GM23338 (cell line): ENCODE data around the gene MESD. TPM values are rescaled to one million over a fixed set of nuclear protein-coding genes. Genes with fewer than 3 reads are reported as not detected.

Experiments
- ATAC-seq: fragments of 200-7000 bp; cut with Tn5 transposase; 3 replicates; pipeline ENCODE4 v1.9.1; 2020
- DNase-seq: peaks from one replicate; pipeline ENCODE4 v3.0.0-alpha.2; 2015; ENCODE audit warnings: low spot score
- H2AFZ ChIP-seq: fragments of 200-600 bp; sonication (generic); 2 replicates; pipeline ENCODE4 v1.8.0; 2016; ENCODE audit warnings: antibody characterized with exemption, mild to moderate bottlenecking, moderate library complexity
- H3F3A ChIP-seq: fragments of 200-600 bp; sonication (generic); replicated peaks from 2 replicates; pipeline ENCODE4 v1.8.0; 2017; ENCODE audit warnings: antibody characterized with exemption, mixed run types, low read depth
- H3K27ac ChIP-seq: fragments of 200-600 bp; sonication (generic); 2 replicates; pipeline ENCODE4 v1.6.1; 2016; ENCODE audit warnings: low read depth
- H3K27me3 ChIP-seq: fragments of 200-600 bp; sonication (generic); 2 replicates; pipeline ENCODE4 v1.8.0; 2016; ENCODE audit warnings: mild to moderate bottlenecking, mixed run types, moderate library complexity; ENCODE audit not compliant: insufficient read depth
- H3K36me3 ChIP-seq: fragments of 200-600 bp; sonication (generic); 2 replicates; pipeline ENCODE4 v1.8.0; 2016; ENCODE audit warnings: mild to moderate bottlenecking; ENCODE audit not compliant: insufficient read depth
- H3K4me1 ChIP-seq: fragments of 200-600 bp; sonication (generic); 2 replicates; pipeline ENCODE4 v1.8.0; 2016; ENCODE audit warnings: mild to moderate bottlenecking, moderate library complexity; ENCODE audit not compliant: insufficient read depth
- H3K4me2 ChIP-seq: fragments of 200-600 bp; sonication (generic); 2 replicates; pipeline ENCODE4 v1.7.1; 2017; ENCODE audit warnings: mixed run types
- H3K4me3 ChIP-seq: fragments of 200-600 bp; sonication (generic); 2 replicates; pipeline ENCODE4 v1.6.1; 2016; ENCODE audit warnings: mixed run types
- H3K79me2 ChIP-seq: fragments of 200-600 bp; sonication (generic); replicated peaks from 2 replicates; pipeline ENCODE4 v1.8.0; 2017; ENCODE audit warnings: mild to moderate bottlenecking; ENCODE audit not compliant: insufficient read depth
- H3K9me2 ChIP-seq: fragments of 200-600 bp; sonication (generic); 2 replicates; pipeline ENCODE4 v1.8.0; 2017; ENCODE audit not compliant: insufficient read depth
- H4K20me1 ChIP-seq: fragments of 200-600 bp; sonication (generic); replicated peaks from 2 replicates; pipeline ENCODE4 v1.8.0; 2017; ENCODE audit warnings: mild to moderate bottlenecking; ENCODE audit not compliant: insufficient read depth
- H3K27ac Mint-ChIP-seq: 2 replicates; pipeline ENCODE4 v1.8.0; 2020; ENCODE audit warnings: inconsistent platforms, mild to moderate bottlenecking, moderate library complexity, mixed read lengths
- H3K27me3 Mint-ChIP-seq: 3 replicates; pipeline ENCODE4 v1.8.0; 2022; ENCODE audit warnings: low read depth, mild to moderate bottlenecking, moderate library complexity, mixed read lengths, inconsistent platforms; ENCODE audit not compliant: insufficient read depth, poor library complexity
- H3K36me3 Mint-ChIP-seq: 3 replicates; pipeline ENCODE4 v1.8.0; 2021; ENCODE audit warnings: low read depth, mild to moderate bottlenecking, inconsistent platforms, moderate library complexity, mixed read lengths
- H3K4me1 Mint-ChIP-seq: 3 replicates; pipeline ENCODE4 v1.8.0; 2020; ENCODE audit warnings: mild to moderate bottlenecking, inconsistent platforms, mixed read lengths
- H3K4me3 Mint-ChIP-seq: 3 replicates; pipeline ENCODE4 v1.8.0; 2021; ENCODE audit warnings: moderate library complexity, mild to moderate bottlenecking, inconsistent platforms, mixed read lengths
- H3K9me3 Mint-ChIP-seq: 3 replicates; pipeline ENCODE4 v1.8.0; 2020; ENCODE audit warnings: moderate library complexity, mild to moderate bottlenecking, inconsistent platforms, mixed read lengths
- CREB1 ChIP-seq: fragments of 250-450 bp; sonication (Bioruptor Pico); IDR thresholded peaks from 2 replicates; pipeline ENCODE4 v1.5.0; 2020; ENCODE audit warnings: low read depth, mild to moderate bottlenecking, moderate library complexity
- CTCF ChIP-seq, 2 experiments: fragments of 200-600 bp in 1 of 2; sonication (generic) in 1 of 2; conservative IDR thresholded peaks; 2 replicates each; pipeline versions ENCODE4 v1.5.1 to v1.6.1; 2016 to 2017; ENCODE audit warnings: antibody characterized with exemption in 2 of 2, low read depth in 2 of 2, mild to moderate bottlenecking in 2 of 2, moderate library complexity in 1 of 2
- ETS1 ChIP-seq: IDR thresholded peaks from 2 replicates; pipeline ENCODE4 v1.6.1; 2016; ENCODE audit warnings: antibody characterized with exemption
- EZH2 ChIP-seq: fragments of 200-600 bp; sonication (generic); IDR thresholded peaks from one replicate; pipeline ENCODE4 v1.8.0; 2017; ENCODE audit warnings: antibody characterized with exemption, mild to moderate bottlenecking, low read depth; ENCODE audit not compliant: unreplicated experiment
- EZH2phosphoT487 ChIP-seq: fragments of 200-600 bp; sonication (generic); IDR thresholded peaks from one replicate; pipeline ENCODE4 v1.8.1; 2018; ENCODE audit warnings: antibody characterized with exemption; ENCODE audit not compliant: unreplicated experiment
- JUNB ChIP-seq: IDR thresholded peaks from one replicate; pipeline ENCODE4 v1.6.1; 2016; ENCODE audit warnings: antibody characterized with exemption; ENCODE audit not compliant: unreplicated experiment
- NANOG ChIP-seq: IDR thresholded peaks from 2 replicates; pipeline ENCODE4 v1.6.1; 2016; ENCODE audit warnings: antibody characterized with exemption, borderline replicate concordance
- POLR2AphosphoS5 ChIP-seq: IDR thresholded peaks from 2 replicates; pipeline ENCODE4 v1.6.1; 2016; ENCODE audit warnings: antibody characterized with exemption, low read depth
- REST ChIP-seq: IDR thresholded peaks from one replicate; pipeline ENCODE4 v1.6.1; 2018; ENCODE audit warnings: antibody characterized with exemption; ENCODE audit not compliant: unreplicated experiment
- STAT1 ChIP-seq: IDR thresholded peaks from one replicate; pipeline ENCODE4 v1.6.1; 2016; ENCODE audit warnings: antibody characterized with exemption; ENCODE audit not compliant: unreplicated experiment
- ZNF114 ChIP-seq: fragments of 250-450 bp; sonication (Bioruptor Pico); IDR thresholded peaks from 2 replicates; pipeline ENCODE4 v1.5.0; 2020; ENCODE audit warnings: mild to moderate bottlenecking, moderate library complexity
- ZNF331 ChIP-seq: fragments of 250-450 bp; sonication (Bioruptor Pico); IDR thresholded peaks from 2 replicates; pipeline ENCODE4 v1.5.0; 2020; ENCODE audit warnings: low read depth, mild to moderate bottlenecking, moderate library complexity
- ZNF462 ChIP-seq: fragments of 250-450 bp; sonication (Bioruptor Pico); IDR thresholded peaks from 2 replicates; pipeline ENCODE4 v1.5.0; 2020; ENCODE audit warnings: mild to moderate bottlenecking, moderate library complexity
- polyA plus RNA-seq: library from polyadenylated mRNA; unstranded; fragments of >200 nt; fragmentation: Nextera tagmentation; extraction: Ambion mirVana; gene quantifications from 2 replicates; pipeline ENCODE4 v1.2.1, GENCODE V29; 2016
- total RNA-seq: library from RNA; depleted of rRNA; stranded (reverse); fragments of >200 nt; shearing (Covaris generic); gene quantifications from 2 replicates; pipeline ENCODE4 v1.2.3, GENCODE V29; 2014

MESD gene
- total and polyA plus RNA-seq, 2 experiments from 2014 or later, result 25.6 to 52.7 TPM

DNA sequence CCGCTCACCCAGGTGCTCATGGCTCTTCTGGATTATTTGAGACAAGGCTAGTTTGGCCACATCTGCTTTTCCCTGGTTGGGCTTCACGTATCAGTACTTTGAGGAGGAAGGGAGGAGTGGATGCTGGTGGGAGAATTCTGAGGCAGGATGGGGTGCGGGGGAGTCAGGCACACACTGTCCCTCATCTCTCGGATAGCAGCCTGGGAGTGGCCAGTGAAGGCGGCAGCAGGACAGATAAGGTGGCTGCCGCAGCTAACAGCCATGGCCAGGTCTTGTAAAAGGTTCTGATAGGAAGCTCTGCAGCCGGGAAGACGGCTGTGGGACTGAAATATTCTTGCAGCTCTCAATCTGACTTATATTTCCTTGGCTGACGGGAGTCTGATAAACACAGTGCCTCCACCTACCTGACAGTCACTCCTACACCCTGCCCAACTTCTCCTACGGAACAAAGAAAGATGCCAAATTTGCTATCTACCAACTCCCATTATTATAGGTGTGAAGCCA lies 87.3 kb downstream of the MESD start:
- Histone ChIP-seq H3K9me2 (0 out of 2 replicates have a peak, but pooled peaks cover 10% of the 10 kb centered on the region), H3K4me1 (peaks cover 3% of the 10 kb centered on the region; the same call in 1 of the 2 replicates), H3K27ac (no peak overlapping the region), H3K4me2 (no peak overlapping the region), H3F3A (no peaks in the 10 kb centered on the region), H3K36me3 (no peaks in the 10 kb centered on the region), H3K79me2 (no peaks in the 10 kb centered on the region), H4K20me1 (no peaks in the 10 kb centered on the region), H2AFZ (no peak overlapping the region), H3K27me3 (no peaks in the 10 kb centered on the region), H3K4me3 (no peak overlapping the region)
- Mint-ChIP-seq H3K27ac (no peak overlapping the region), H3K36me3 (no peaks in the 10 kb centered on the region; the same call in 2 of the 3 replicates), H3K9me3 (no peaks in the 10 kb centered on the region), H3K4me3 (no peak overlapping the region), H3K4me1 (peaks cover 22% of the 10 kb centered on the region), H3K27me3 (peaks cover 9% of the 10 kb centered on the region)
- no peak for DNase-seq
- ATAC-seq, result no peak
- TF ChIP-seq NANOG, result no peak
- no peak for TF ChIP-seq ETS1
- no peak for TF ChIP-seq ZNF114
- no peak for TF ChIP-seq ZNF462 (CRISPR knock-in tag)
- TF ChIP-seq EZH2, result no peak
- no peak for TF ChIP-seq ZNF331 (CRISPR knock-in tag)
- no peak for TF ChIP-seq POLR2AphosphoS5
- TF ChIP-seq CREB1, result no peak
- TF ChIP-seq STAT1, result no peak
- no peak for TF ChIP-seq CTCF (conservative IDR thresholded peaks at IDR 0.05; ENCODE audit: low read depth in 2 of 2)
- TF ChIP-seq JUNB, result no peak
- no peak for TF ChIP-seq EZH2phosphoT487
- no peak for TF ChIP-seq REST
